Measurements from ENCODE around the gene MGAT4C. TPM values are rescaled to one million over a fixed set of nuclear protein-coding genes. Genes with fewer than 3 reads are reported as not detected.
A peak's percentile ranks its signal among the peaks of the same experiment; 100 is the strongest.

MGAT4C gene
- total and polyA plus RNA-seq, 4 donors: 6.9 to 28.8 (median 10.0) TPM

- 93% methylated on average over 5 of the region's 5 CpGs for WGBS (ENCODE audit: insufficient coverage)
Measured at GRCh38 chr12:86044396-86044795, 211.8 kb downstream of the MGAT4C start.

GRCh38 chr12:86042062-86042461, 214.1 kb downstream of the MGAT4C start:
- no peak for DNase-seq (ENCODE audit: low read depth in 4 of 6, low spot score in 6 of 6)
- no peaks in the 10 kb centered on the region for H3K4me1 ChIP-seq (ENCODE audit: control insufficient read depth, insufficient read depth, low read length)
- H3K36me3 ChIP-seq (ENCODE audit: control insufficient read depth, insufficient read depth, low read length): no peaks in the 10 kb centered on the region
- H3K27me3 ChIP-seq (ENCODE audit: control insufficient read depth, insufficient read depth, low read length): no peaks in the 10 kb centered on the region
- peaks cover 3% of the 10 kb centered on the region for H3K9me3 ChIP-seq (ENCODE audit: control insufficient read depth, insufficient read depth, low read length)
- H3K4me3 ChIP-seq (ENCODE audit: low read depth, low read length): no peak overlapping the region
- H3K27ac ChIP-seq (ENCODE audit: low read depth, low read length): no peak overlapping the region
- WGBS (ENCODE audit: insufficient coverage): 90% methylated on average over 2 of the region's 3 CpGs

More at GRCh38 chr12:86044396-86044795, 211.8 kb downstream of the MGAT4C start:
- no peaks in the 10 kb centered on the region for H3K4me1 ChIP-seq (ENCODE audit: control insufficient read depth, insufficient read depth, low read length)
- no peaks in the 10 kb centered on the region for H3K27me3 ChIP-seq (ENCODE audit: control insufficient read depth, insufficient read depth, low read length)
- H3K9me3 ChIP-seq (ENCODE audit: control insufficient read depth, insufficient read depth, low read length): peaks cover 3% of the 10 kb centered on the region
- no peak for DNase-seq (ENCODE audit: low read depth in 4 of 6, low spot score in 6 of 6)
- H3K36me3 ChIP-seq (ENCODE audit: control insufficient read depth, insufficient read depth, low read length): no peaks in the 10 kb centered on the region
- no peak overlapping the region for H3K27ac ChIP-seq (ENCODE audit: low read depth, low read length)
- H3K4me3 ChIP-seq (ENCODE audit: low read depth, low read length): no peak overlapping the region

GRCh38 chr12:86018361-86018760, 237.8 kb downstream of the MGAT4C start:
- WGBS (ENCODE audit: insufficient coverage): no CpG with 5 or more reads among the region's 3 CpGs
- Histone ChIP-seq H3K4me1 (ENCODE audit: control insufficient read depth, insufficient read depth, low read length) (no peaks in the 10 kb centered on the region), H3K4me3 (ENCODE audit: low read depth, low read length) (no peak overlapping the region), H3K36me3 (ENCODE audit: control insufficient read depth, insufficient read depth, low read length) (no peaks in the 10 kb centered on the region), H3K9me3 (ENCODE audit: control insufficient read depth, insufficient read depth, low read length) (no peaks in the 10 kb centered on the region), H3K27me3 (ENCODE audit: control insufficient read depth, insufficient read depth, low read length) (no peaks in the 10 kb centered on the region), H3K27ac (ENCODE audit: low read depth, low read length) (no peak overlapping the region)
- DNase-seq (ENCODE audit: low read depth in 4 of 6, low spot score in 6 of 6): no peak

DNA sequence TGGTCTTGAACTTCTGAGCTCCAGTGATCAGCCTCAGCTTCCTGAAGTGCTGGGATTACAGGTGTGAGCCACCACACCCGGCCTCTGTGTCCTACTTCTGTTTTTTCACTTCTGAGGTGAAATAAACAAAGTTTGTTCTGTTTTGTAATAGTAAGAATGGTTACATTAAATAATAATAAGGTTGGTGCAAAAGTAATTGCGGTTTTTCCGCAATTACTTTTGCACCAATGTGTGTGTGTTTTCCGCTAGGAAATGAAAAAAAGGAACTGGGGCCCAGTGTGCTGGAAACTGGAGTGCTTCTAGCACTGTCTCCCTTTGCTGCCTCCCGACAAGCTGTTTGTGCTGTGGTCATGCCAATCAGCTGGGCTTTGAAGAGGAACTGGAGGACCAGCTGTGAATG, 241.2 kb downstream of the MGAT4C start:
- no peaks in the 10 kb centered on the region for H3K27me3 ChIP-seq (ENCODE audit: control insufficient read depth, insufficient read depth, low read length)
- no peaks in the 10 kb centered on the region for H3K9me3 ChIP-seq (ENCODE audit: control insufficient read depth, insufficient read depth, low read length)
- H3K4me1 ChIP-seq (ENCODE audit: control insufficient read depth, insufficient read depth, low read length): no peaks in the 10 kb centered on the region
- no peaks in the 10 kb centered on the region for H3K36me3 ChIP-seq (ENCODE audit: control insufficient read depth, insufficient read depth, low read length)
- no peak overlapping the region for H3K27ac ChIP-seq (ENCODE audit: low read depth, low read length)
- no peak for DNase-seq (ENCODE audit: low read depth in 4 of 6, low spot score in 6 of 6)
- 82% methylated on average over 4 of the region's 5 CpGs for WGBS (ENCODE audit: insufficient coverage)
- no peak overlapping the region for H3K4me3 ChIP-seq (ENCODE audit: low read depth, low read length)

DNA sequence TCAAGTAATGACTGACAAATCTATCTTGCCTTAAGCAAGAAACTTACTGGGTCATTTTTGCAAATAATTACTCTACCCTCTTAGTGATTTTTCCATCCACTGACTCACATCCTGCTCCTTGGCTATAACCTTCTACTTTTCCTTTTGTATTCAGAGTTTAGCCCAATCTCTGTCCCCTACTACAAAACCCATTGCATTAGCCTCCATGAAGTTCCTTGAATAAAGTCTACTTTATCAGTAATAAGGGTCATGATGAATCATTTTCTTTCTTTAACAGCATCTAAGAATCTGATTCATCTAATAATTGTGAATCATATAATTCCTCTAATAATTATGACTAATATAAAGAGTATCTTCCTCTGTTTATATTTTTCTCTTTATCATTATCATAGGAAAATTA, 249.5 kb downstream of the MGAT4C start:
- Histone ChIP-seq H3K27ac (ENCODE audit: low read depth, low read length) (no peak overlapping the region), H3K27me3 (ENCODE audit: control insufficient read depth, insufficient read depth, low read length) (no peaks in the 10 kb centered on the region), H3K4me1 (ENCODE audit: control insufficient read depth, insufficient read depth, low read length) (no peaks in the 10 kb centered on the region), H3K4me3 (ENCODE audit: low read depth, low read length) (no peak overlapping the region), H3K9me3 (ENCODE audit: control insufficient read depth, insufficient read depth, low read length) (no peaks in the 10 kb centered on the region), H3K36me3 (ENCODE audit: control insufficient read depth, insufficient read depth, low read length) (no peaks in the 10 kb centered on the region)
- no peak for DNase-seq (ENCODE audit: low read depth in 4 of 6, low spot score in 6 of 6)

GRCh38 chr12:85998074-85998473, 258.1 kb downstream of the MGAT4C start:
- Histone ChIP-seq H3K4me3 (ENCODE audit: low read depth, low read length) (no peak overlapping the region), H3K9me3 (ENCODE audit: control insufficient read depth, insufficient read depth, low read length) (peaks cover 10% of the 10 kb centered on the region), H3K36me3 (ENCODE audit: control insufficient read depth, insufficient read depth, low read length) (no peaks in the 10 kb centered on the region), H3K4me1 (ENCODE audit: control insufficient read depth, insufficient read depth, low read length) (no peaks in the 10 kb centered on the region), H3K27me3 (ENCODE audit: control insufficient read depth, insufficient read depth, low read length) (no peaks in the 10 kb centered on the region), H3K27ac (ENCODE audit: low read depth, low read length) (no peak overlapping the region)
- WGBS (ENCODE audit: insufficient coverage): 94% methylated on average over 2 of the region's 2 CpGs
- DNase-seq (ENCODE audit: low read depth in 4 of 6, low spot score in 6 of 6): no peak

GRCh38 chr12:85996280-85996679, 259.9 kb downstream of the MGAT4C start:
- Histone ChIP-seq H3K27ac (ENCODE audit: low read depth, low read length) (no peak overlapping the region), H3K4me1 (ENCODE audit: control insufficient read depth, insufficient read depth, low read length) (no peaks in the 10 kb centered on the region), H3K9me3 (ENCODE audit: control insufficient read depth, insufficient read depth, low read length) (peaks cover 21% of the 10 kb centered on the region), H3K36me3 (ENCODE audit: control insufficient read depth, insufficient read depth, low read length) (no peaks in the 10 kb centered on the region), H3K27me3 (ENCODE audit: control insufficient read depth, insufficient read depth, low read length) (no peaks in the 10 kb centered on the region), H3K4me3 (ENCODE audit: low read depth, low read length) (no peak overlapping the region)
- 83% methylated on average over 1 of the region's 3 CpGs for WGBS (ENCODE audit: insufficient coverage)
- DNase-seq (ENCODE audit: low read depth in 4 of 6, low spot score in 6 of 6): no peak

DNA sequence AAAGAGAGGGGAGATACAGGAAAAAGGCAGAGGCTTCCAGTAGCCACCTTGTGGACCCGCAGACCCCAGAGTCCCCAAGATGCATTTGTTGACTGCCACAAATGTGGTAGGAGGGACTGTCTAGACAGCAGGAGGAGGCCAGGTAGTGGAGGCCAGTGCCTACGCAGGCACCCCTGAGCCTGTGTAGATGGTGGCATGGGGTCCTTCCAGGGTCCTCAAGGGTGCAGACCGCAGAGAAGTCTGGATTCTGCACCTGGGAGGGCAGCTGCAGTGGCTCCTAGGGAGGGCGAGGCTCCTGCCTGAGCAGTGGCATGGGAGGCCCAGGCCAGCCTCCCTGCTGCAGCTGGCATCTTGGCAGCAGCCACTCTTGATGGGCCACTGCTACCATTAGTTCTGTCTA, 262.4 kb downstream of the MGAT4C start:
- no peak overlapping the region for H3K4me3 ChIP-seq (ENCODE audit: low read depth, low read length)
- H3K27ac ChIP-seq (ENCODE audit: low read depth, low read length): no peak overlapping the region
- no peaks in the 10 kb centered on the region for H3K36me3 ChIP-seq (ENCODE audit: control insufficient read depth, insufficient read depth, low read length)
- H3K4me1 ChIP-seq (ENCODE audit: control insufficient read depth, insufficient read depth, low read length): no peaks in the 10 kb centered on the region
- DNase-seq (ENCODE audit: low read depth in 4 of 6, low spot score in 6 of 6): no peak
- no peaks in the 10 kb centered on the region for H3K27me3 ChIP-seq (ENCODE audit: control insufficient read depth, insufficient read depth, low read length)
- 96% methylated on average over 4 of the region's 4 CpGs for WGBS (ENCODE audit: insufficient coverage)
- peaks cover 21% of the 10 kb centered on the region for H3K9me3 ChIP-seq (ENCODE audit: control insufficient read depth, insufficient read depth, low read length)

DNA sequence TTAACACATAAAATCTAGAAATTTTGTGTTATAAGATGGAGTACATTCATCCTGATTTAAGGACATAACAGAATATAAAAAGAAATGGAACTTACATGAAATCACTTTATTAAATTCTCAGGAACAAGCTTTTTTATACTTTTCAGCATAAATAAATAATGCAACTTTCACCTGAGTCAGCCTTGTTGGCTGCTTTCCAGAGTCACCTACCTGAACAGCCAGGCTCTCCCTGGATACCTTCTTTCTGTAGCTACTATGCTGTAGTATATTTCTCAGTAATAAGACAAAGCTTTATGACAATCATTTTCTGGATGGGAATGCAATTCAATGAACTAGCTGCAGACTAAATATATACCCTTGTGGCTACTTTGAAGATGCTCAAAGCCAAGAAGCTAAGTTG, 270.2 kb downstream of the MGAT4C start:
- no peak overlapping the region for H3K27ac ChIP-seq (ENCODE audit: low read depth, low read length)
- DNase-seq (ENCODE audit: low read depth in 4 of 6, low spot score in 6 of 6): peak in 1 of 6 donors; percentile 38
- H3K27me3 ChIP-seq (ENCODE audit: control insufficient read depth, insufficient read depth, low read length): no peaks in the 10 kb centered on the region
- H3K9me3 ChIP-seq (ENCODE audit: control insufficient read depth, insufficient read depth, low read length): no peaks in the 10 kb centered on the region
- no peak overlapping the region for H3K4me3 ChIP-seq (ENCODE audit: low read depth, low read length)
- no peaks in the 10 kb centered on the region for H3K4me1 ChIP-seq (ENCODE audit: control insufficient read depth, insufficient read depth, low read length)
- no peaks in the 10 kb centered on the region for H3K36me3 ChIP-seq (ENCODE audit: control insufficient read depth, insufficient read depth, low read length)

DNA sequence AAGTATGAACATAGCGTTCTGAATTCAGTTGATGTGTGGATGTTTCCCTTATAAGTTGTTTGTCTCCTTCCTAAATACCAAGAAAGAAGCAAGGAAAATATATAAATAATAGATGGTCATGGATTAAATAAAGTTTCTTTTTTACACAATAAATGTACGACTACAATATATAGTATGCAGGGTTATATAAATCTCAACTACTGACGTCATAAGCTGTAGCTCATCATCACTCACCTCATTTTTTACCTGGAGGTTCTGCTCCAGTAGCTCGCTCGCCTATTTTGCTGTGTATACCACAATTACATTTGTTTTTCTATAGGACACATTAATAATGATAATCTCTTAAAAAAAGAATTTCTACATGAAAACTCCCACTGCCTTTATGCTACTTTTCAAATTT, 272.6 kb downstream of the MGAT4C start:
- no CpG with 5 or more reads among the region's 5 CpGs for WGBS (ENCODE audit: insufficient coverage)
- Histone ChIP-seq H3K27ac (ENCODE audit: low read depth, low read length) (no peak overlapping the region), H3K4me3 (ENCODE audit: low read depth, low read length) (no peak overlapping the region), H3K9me3 (ENCODE audit: control insufficient read depth, insufficient read depth, low read length) (no peaks in the 10 kb centered on the region), H3K27me3 (ENCODE audit: control insufficient read depth, insufficient read depth, low read length) (no peaks in the 10 kb centered on the region), H3K36me3 (ENCODE audit: control insufficient read depth, insufficient read depth, low read length) (no peaks in the 10 kb centered on the region), H3K4me1 (ENCODE audit: control insufficient read depth, insufficient read depth, low read length) (no peaks in the 10 kb centered on the region)
- no peak for DNase-seq (ENCODE audit: low read depth in 4 of 6, low spot score in 6 of 6)

Measured in spinal cord (tissue), 10 donors.